ENCODE results near the gene UCP2.

- TF ChIP-seq FOXJ3 (CRISPR knock-in tag; IDR thresholded peaks at IDR 0.05; ENCODE audit: borderline replicate concordance) = no peak
- no peak for TF ChIP-seq ZNF138 (CRISPR knock-in tag; conservative IDR thresholded peaks at IDR 0.05)
- no peak for TF ChIP-seq CTCF (IDR thresholded peaks at IDR 0.05)
- no peak for TF ChIP-seq ZNF396 (CRISPR knock-in tag; IDR thresholded peaks at IDR 0.05; ENCODE audit: borderline replicate concordance)
- no peak for TF ChIP-seq SP1 (CRISPR knock-in tag; conservative IDR thresholded peaks at IDR 0.05)
- TF ChIP-seq ZNF263 (CRISPR knock-in tag; IDR thresholded peaks at IDR 0.05; ENCODE audit: low read depth) = no peak
- TF ChIP-seq ETV6 (CRISPR knock-in tag; IDR thresholded peaks at IDR 0.05) = no peak
- TF ChIP-seq GTF2I (CRISPR knock-in tag; conservative IDR thresholded peaks at IDR 0.05) = no peak
- TF ChIP-seq, protein P1, sequence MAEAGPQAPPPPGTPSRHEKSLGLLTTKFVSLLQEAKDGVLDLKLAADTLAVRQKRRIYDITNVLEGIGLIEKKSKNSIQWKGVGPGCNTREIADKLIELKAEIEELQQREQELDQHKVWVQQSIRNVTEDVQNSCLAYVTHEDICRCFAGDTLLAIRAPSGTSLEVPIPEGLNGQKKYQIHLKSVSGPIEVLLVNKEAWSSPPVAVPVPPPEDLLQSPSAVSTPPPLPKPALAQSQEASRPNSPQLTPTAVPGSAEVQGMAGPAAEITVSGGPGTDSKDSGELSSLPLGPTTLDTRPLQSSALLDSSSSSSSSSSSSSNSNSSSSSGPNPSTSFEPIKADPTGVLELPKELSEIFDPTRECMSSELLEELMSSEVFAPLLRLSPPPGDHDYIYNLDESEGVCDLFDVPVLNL (CRISPR knock-in tag; IDR thresholded peaks at IDR 0.05; ENCODE audit: borderline replicate concordance, low read depth) = no peak
- TF ChIP-seq, protein P2, sequence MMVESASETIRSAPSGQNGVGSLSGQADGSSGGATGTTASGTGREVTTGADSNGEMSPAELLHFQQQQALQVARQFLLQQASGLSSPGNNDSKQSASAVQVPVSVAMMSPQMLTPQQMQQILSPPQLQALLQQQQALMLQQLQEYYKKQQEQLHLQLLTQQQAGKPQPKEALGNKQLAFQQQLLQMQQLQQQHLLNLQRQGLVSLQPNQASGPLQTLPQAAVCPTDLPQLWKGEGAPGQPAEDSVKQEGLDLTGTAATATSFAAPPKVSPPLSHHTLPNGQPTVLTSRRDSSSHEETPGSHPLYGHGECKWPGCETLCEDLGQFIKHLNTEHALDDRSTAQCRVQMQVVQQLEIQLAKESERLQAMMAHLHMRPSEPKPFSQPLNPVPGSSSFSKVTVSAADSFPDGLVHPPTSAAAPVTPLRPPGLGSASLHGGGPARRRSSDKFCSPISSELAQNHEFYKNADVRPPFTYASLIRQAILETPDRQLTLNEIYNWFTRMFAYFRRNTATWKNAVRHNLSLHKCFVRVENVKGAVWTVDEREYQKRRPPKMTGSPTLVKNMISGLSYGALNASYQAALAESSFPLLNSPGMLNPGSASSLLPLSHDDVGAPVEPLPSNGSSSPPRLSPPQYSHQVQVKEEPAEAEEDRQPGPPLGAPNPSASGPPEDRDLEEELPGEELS (CRISPR knock-in tag; IDR thresholded peaks at IDR 0.05) = no peak
Observed at GRCh38 chr11:73997120-73997770, 14.6 kb upstream of the UCP2 start.

All from WTC11 (cell line).